GM12872 (cell line): ENCODE data around the gene BPIFB1.

Experiments
- TF ChIP-seq, protein P1 (sequence below): IDR thresholded peaks from 3 replicates; pipeline ENCODE4 v1.5.1; 2011; ENCODE audit warnings: low read depth, mild to moderate bottlenecking, low read length, moderate library complexity; ENCODE audit not compliant: insufficient read depth

The BPIFB1 gene

DNA sequence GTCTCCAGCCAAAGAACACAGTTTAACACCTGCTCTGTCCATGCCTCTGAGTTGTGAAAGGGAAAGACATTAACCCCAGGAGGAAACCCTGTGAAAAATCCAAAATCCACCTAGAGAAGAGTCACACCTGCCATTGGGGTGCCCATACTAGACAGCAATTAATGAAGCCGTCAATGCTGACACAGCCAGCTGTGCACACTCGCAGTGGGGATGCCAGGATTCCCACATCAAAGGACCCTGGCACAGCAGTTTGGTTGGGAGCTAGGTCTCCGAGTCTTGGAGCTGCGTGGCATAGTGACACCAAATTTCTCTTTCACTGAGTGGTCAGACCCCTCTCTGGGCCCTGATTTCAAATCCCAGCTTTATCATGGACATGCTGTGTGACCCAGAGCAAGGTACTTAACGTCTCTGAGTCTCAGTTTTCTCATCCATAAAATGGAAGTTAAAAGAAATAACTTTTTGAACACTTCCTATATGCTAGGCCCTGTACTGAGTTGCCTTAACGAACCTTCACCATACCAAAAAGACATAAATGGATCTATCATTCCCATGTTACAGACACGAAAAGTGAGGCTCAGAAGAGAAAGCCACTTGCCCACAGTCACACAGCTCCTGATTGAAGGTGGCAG, 30.8 kb downstream of the BPIFB1 start:
- TF ChIP-seq, protein P1, sequence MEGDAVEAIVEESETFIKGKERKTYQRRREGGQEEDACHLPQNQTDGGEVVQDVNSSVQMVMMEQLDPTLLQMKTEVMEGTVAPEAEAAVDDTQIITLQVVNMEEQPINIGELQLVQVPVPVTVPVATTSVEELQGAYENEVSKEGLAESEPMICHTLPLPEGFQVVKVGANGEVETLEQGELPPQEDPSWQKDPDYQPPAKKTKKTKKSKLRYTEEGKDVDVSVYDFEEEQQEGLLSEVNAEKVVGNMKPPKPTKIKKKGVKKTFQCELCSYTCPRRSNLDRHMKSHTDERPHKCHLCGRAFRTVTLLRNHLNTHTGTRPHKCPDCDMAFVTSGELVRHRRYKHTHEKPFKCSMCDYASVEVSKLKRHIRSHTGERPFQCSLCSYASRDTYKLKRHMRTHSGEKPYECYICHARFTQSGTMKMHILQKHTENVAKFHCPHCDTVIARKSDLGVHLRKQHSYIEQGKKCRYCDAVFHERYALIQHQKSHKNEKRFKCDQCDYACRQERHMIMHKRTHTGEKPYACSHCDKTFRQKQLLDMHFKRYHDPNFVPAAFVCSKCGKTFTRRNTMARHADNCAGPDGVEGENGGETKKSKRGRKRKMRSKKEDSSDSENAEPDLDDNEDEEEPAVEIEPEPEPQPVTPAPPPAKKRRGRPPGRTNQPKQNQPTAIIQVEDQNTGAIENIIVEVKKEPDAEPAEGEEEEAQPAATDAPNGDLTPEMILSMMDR = no peak

DNA sequence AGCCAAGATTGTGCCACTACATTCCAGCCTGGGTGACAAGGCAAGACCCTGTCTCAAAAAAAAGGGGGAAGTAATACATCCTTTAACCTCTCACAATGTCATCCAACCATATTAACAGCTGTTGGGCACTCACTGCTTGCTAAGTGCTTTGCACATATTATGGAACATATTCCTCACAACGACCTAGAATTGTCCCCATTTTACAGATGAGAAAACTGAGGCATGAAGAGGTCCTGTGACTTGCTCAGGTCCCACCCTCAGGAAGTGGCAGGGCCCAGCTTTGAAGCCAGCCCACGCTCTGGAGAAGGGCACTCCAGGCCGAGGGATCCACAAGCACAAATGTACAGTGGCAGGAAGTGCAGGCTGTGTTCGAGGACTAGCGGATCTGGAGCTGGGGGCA, 33.3 kb downstream of the BPIFB1 start:
- TF ChIP-seq, protein P1 = no peak

DNA sequence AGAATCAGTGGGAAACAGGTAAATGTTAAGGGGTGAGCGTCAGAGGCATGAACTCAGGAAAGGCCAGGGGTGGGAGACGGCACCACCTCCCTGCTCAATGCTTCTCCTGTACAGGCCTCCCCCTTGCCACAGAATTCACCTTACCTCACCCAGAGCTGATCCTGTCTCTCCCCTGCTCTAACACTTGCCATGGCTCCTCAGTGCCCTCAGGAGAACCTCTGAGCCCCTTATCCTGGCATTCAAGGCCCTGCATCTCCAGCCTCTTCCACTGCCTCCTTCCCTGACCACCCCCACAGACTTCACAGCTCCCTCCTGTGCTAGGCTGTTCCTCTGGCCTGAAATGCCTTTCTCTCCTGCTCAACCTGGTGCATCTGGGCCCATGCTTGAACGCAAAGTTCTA, 33.9 kb downstream of the BPIFB1 start:
- TF ChIP-seq, protein P1 = no peak

DNA sequence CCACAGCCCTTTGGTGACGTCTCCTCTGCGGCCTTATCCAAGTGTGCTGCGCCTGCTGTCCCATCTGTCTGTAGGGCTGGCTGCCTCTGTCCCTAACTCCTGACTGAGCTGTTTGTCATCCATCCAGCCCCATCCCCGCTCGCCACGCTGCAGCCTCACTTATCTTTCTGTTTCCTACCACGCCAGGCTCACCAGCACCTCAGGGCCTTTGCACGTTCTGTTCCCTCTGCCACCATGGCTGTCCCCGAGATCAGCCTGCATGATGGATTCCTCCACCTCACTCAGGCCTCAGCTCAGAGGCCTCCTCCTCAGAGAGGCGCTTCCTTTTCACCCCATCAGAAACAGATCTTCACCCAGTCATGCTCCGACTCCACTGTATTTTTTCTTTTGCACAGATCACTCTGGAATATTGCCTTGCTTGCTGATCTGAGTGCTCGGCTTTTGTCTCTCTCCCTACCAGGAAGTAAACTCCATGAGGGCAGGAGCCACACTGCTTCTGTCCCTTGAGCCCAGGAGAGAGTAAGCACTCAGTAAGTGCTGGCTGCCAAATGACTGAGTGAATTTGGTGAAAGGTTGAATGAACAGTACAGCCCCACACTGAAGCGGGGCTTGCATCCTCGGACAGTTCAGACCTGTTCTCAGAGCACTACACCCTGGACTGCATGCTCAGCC, 34.5 kb downstream of the BPIFB1 start:
- TF ChIP-seq, protein P1 = no peak

DNA sequence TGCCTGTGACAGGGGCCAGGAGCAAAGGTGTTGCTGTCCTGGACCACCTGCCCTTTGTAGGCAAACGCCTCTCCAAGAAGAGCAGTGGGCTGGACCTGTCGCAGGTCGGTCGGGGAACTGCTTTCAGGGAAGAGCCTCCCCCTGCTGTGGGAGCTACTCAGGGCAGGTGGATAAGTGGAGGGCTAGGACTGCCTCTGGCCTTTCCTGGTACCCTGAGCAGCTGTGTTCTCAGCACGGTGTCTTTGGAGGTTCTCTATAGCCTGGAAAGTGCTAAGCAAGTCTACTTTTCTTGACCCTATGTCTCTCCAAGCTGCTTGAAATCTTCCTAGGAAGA, 35.0 kb downstream of the BPIFB1 start:
- TF ChIP-seq, protein P1 = no peak

DNA sequence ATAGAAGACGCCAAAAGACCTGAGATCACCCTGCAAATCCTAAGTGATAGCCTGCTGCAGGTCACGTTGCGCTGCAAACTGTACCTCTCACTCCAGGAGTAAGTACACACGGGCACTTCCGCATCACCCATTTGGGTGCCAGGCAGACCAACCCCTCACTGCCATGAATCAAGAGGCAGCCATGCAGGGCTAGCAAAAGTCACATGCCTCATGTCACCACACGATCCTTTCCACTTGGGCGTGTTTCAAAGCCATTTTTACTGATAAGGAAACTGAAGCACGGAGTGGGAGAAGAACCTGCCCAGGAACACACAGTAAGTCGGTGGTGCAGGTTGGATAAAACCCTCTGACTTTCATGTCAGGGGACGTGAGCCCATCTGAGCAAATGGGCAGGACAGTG, 37.0 kb downstream of the BPIFB1 start:
- TF ChIP-seq, protein P1 = no peak

DNA sequence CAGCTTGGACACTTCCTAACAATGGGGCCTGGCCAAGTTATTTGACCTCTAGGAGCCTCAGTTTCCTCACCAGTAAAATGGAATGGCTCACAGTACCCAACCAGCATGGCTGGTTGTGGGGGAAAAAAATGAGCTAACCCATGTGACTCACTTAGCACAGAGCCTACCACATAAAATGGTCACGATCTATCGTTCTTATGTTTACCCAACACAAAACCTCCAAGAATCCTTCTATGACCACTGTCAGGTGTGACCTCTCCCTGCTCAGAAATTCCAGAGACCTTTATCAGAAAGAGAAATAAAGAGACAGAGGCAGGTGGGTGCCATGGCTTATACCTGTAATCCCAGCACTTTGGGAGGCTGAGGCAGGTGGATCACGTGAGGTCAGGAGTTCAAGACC, 39.4 kb downstream of the BPIFB1 start:
- TF ChIP-seq, protein P1 = no peak
